GM19455 (cell line): Measurements from ENCODE around the gene MALRD1.

Experiments
- ATAC-seq: cut with Tn5 transposase; IDR thresholded peaks from one replicate; pipeline ENCODE4 v1.9.1; 2021; ENCODE audit not compliant: unreplicated experiment

Gene MALRD1

DNA sequence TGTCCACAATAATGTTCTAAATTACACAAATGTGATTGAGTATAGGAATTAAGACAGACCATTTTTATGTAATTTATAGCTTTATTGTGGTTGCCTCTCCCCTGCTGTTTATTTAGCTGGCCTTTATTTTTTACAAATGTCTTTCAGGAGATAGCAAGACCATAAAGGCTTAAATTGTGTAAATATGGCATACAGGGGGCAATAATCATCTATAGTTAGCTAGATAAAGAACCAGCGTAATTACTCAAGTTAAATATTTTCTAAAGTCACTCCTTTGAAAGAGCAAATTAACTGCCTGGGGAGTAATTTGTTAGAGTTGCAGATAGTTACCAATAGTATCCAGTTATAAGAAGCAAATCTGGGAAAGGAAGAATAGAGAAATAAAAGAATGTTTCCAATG is at the start of gene MALRD1:
MALRD1 (plus strand) TSS at position 313 of the 400 bp plus-strand sequence. CDS start 138 bp downstream, outside the sequence.
- ATAC-seq: no peak

GRCh38 chr10:19003341-19003740 is 45.3 kb upstream of the MALRD1 start:
- no peak for ATAC-seq

GRCh38 chr10:19012111-19012510 is 36.5 kb upstream of the MALRD1 start:
- ATAC-seq: no peak

DNA sequence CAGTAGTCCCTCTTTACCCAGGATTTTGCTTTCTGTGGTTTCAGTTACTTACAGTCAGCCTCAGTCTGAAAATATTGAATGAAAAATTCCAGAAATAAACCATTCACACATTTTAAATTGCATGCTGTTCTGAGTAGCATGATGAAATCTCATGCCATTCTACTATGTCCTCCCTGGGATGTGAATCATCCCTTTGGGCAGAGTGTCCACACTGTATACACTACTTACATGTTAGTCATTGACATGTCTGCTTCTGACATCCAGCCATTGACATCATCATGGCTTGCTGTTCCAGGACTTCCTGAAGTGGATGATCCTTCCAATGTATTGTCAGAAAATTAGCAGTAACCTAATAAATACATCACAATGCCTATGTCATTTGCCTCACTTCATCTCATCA is 34.6 kb upstream of the MALRD1 start:
- no peak for ATAC-seq

GRCh38 chr10:19014498-19014897 is 34.1 kb upstream of the MALRD1 start:
- no peak for ATAC-seq

- ATAC-seq: no peak
These were observed 31.3 kb upstream of the MALRD1 start for GRCh38 chr10:19017116-19017890.

- no peak for ATAC-seq
These were observed 27.4 kb upstream of the MALRD1 start for GRCh38 chr10:19021162-19021561.

GRCh38 chr10:19024611-19025010 is 24.0 kb upstream of the MALRD1 start:
- ATAC-seq: no peak

GRCh38 chr10:19031763-19032162 is 16.8 kb upstream of the MALRD1 start:
- ATAC-seq: no peak

- ATAC-seq: no peak
These were observed 14.9 kb upstream of the MALRD1 start for GRCh38 chr10:19033741-19034140.

- ATAC-seq: no peak
These were observed 7.4 kb upstream of the MALRD1 start for GRCh38 chr10:19041171-19041570.

GRCh38 chr10:19043431-19043830 is 5.2 kb upstream of the MALRD1 start:
- no peak for ATAC-seq

DNA sequence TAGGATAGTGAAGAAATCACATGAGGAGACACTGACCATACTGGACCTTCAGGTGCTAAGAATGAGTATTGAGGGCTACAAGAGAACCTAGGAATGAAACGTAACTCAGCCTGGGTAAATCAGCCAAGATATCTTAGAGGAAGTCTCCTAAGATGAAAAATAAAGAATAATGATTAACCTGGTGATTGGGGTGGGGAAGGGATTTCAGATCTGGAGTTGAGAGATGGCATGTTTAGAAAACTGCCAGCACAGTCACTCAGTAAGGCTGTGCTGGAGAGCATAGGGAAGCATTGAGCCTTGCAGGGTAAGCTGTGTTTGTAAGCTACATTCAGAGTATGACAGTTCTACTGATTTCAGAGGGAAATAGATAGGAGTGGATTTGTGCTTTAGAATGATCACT is 1.9 kb upstream of the MALRD1 start:
- no peak for ATAC-seq

DNA sequence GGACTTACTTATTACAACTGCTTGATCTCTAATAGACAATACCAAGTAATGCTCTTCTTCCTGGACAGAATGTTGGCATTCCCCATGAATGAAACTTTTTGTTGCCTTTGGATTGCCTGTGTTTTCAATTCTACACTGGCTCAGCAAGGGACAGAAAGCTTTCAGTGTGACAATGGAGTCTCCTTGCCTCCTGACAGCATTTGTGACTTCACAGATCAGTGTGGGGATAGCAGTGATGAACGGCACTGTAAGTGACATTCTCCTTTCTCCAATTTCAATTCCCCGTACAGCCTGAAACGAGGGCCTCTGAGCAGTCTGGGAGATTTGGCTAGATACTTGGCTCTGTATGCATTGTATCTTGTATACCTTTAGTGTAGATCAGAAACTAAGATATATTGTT is 290 bp downstream of the MALRD1 start:
- ATAC-seq: no peak

GRCh38 chr10:19049567-19049966 is 966 bp downstream of the MALRD1 start:
- ATAC-seq: no peak

DNA sequence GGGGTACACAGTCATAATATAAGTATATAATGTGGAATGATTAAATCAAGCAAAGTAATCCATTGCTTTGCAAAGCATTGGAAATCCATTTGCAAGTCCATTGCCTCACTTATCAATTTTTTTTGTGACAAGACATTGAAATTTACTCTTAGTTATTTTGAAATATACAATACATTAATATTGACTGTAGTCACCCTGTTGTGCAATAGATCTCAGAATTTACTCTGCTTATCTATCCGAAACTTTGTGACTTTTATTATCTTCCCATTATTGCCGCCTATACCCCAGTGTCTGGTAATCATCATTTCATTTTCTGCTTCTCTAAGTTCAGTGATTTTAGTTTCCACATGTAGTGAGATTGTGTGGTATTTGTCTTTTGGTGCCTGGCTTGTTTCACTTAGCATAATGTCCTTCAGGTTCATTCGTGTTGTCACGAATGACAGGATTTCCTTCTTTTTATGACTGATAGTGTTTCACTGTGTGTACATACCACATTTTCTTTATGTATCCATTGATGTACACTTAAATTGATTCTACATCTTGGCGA is 5.8 kb downstream of the MALRD1 start:
- ATAC-seq: no peak

DNA sequence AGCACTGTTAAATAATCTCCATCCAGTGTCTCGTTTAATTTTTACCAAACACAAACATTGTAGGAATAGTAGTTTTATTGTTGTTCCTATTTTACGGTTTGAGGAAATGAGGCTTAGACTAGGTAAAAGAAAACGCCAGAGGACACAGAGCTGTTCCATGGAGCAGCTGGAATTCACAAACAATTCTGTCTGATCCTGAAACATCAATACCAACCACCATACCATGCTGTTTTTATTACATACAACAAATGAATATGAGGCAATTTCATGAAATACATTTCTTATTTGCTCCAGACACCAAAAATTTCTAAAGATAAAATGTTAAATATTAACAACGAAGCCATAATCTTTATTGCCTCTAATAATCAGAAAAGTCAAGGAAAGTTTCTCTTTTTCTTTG is 9.4 kb downstream of the MALRD1 start:
- ATAC-seq: no peak

DNA sequence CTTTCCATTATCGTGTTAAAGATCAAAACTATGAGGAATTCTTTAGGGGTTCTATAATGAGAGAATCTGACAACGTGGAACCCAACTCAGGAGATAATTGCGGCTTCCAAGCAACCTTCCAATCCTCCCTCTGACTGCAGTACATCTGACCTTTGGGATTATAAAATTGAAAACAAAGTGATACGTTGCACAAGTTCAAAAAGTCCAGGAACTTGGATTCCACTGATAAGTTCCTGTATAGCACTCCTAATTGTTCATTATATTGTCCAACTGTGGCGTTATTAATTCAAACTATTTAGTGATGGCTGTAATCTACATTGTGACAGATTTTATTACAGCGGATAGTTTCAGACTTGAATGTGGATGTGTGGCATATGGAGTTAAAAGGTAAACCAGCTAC is 15.4 kb downstream of the MALRD1 start:
- no peak for ATAC-seq

DNA sequence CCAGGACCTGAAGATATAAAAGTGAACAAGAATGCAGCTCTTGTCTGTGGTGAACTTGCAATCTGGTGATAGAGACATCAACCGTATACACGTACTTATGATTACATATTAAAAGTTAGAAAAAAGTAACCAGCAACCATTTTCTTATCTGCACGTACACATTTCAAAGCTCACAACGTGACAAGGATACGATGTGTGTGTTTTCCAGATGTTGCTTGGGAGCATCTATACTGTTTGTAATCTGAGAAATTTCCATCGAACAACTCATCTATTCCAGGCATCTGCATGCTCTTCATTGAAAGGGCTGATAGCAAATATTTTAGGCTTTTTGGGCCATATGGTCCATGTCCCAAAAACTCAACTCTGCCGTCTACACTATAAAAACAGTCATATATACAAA is 23.3 kb downstream of the MALRD1 start:
- no peak for ATAC-seq

DNA sequence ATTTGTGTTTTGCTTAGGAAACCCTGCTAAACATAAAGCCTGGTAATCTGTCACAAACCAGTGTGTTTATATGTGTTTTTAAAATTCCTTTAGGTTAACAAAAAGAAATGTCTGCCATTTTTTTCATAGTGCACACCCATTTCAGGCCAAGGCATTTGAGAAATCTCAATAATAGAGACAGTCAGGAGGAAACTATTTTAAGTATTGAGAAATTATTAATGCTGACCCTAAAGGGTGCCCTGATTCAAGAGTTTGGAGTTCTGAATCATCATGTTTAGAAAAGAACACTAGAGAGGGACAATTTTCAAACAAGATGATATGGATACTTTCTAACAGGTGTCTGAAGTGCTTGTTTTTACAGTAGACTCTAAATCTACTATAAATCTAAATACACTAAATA is 28.7 kb downstream of the MALRD1 start:
- ATAC-seq: no peak

DNA sequence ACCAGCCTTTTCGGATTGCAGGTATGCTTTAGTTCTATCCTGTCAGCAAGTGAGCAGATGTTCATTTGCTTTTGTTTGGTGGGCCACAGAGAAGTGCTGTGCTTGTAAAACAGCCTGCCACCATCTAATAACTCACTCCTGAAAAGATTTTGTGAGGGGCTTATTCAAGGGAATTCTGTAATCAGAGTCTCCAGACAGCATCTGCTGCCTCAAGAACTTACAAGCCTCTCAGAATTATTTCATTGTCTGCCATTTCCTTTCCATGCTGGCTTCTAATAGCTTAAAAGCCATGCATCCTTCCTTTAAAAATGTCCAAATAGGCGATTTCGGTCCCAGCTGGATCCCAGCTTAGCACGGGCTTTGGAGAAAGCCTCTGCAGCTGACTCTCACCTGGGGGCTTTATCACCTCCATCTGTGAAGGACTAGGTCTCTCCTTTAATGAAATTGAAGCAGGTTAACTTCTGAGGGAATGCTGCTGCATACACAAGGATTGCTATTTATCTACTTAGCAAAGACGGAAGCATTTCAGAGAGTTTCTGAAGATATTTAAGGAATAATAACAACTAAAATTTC is 48.0 kb downstream of the MALRD1 start:
- no peak for ATAC-seq

GRCh38 chr10:19097151-19097550 is 48.5 kb downstream of the MALRD1 start:
- no peak for ATAC-seq

GRCh38 chr10:19098803-19099202 is 50.2 kb downstream of the MALRD1 start:
- no peak for ATAC-seq
